ENCODE measurements around the gene SUFU. TPM values are rescaled to one million over a fixed set of nuclear protein-coding genes. Genes with fewer than 3 reads are reported as not detected.
"Not testable (repeated sequence)": the region's sequence is repeated elsewhere in the genome, so short reads cannot be mapped to it uniquely, and the experiment has no call there.

SUFU gene
- total RNA-seq, 1 donor from 2014 or later: 16.9 TPM

DNA sequence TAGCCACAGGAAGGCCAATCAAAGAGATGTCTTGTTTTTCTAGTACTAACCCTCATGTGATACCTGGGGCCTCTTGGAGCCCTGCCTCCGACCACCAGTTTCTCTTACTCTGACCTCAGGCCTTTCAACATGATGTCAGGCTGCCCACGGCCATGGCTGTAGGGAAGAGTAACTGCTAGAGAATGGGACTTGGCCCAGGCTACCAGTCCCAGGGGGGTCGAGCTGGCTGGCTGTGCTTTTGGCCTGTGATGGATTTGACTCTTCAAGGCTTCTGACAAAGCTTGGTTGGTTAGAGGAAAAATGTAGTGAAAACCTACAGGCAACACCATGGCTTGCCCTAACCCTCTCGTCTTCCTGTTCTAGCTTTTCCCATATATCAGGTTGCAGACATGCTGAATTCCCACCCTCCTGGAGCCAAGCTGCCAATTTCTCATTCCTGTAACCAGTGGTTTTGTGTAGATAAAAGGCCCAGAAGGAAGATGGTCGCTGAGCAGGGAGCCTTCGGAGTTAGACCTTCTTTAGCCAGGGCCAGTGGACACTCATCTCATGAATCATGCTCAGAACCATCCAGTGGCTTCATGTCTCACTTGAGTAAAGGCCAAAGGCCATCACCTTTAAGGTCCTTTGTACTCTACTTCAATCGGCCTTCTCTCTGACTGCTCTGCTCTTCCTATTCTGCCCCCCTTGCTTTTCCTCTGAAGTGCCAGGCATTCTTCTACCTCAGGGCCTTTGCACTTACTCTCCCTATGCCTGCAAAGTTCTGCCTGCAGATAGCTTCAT lies 19.7 kb downstream of the SUFU start:
- no peak overlapping the region for H3K4me3 Mint-ChIP-seq (ENCODE audit: unreplicated experiment)
- H3K36me3 Mint-ChIP-seq (ENCODE audit: unreplicated experiment): peaks cover 16% of the 10 kb centered on the region
- no peaks in the 10 kb centered on the region for H3K27me3 Mint-ChIP-seq (ENCODE audit: unreplicated experiment)
- no peak for DNase-seq (ENCODE audit: extremely low spot score, unreplicated experiment)
- H3K9me3 Mint-ChIP-seq (ENCODE audit: unreplicated experiment): no peaks in the 10 kb centered on the region
- H3K27ac Mint-ChIP-seq (ENCODE audit: unreplicated experiment): no peak overlapping the region
- TF ChIP-seq, protein P1, sequence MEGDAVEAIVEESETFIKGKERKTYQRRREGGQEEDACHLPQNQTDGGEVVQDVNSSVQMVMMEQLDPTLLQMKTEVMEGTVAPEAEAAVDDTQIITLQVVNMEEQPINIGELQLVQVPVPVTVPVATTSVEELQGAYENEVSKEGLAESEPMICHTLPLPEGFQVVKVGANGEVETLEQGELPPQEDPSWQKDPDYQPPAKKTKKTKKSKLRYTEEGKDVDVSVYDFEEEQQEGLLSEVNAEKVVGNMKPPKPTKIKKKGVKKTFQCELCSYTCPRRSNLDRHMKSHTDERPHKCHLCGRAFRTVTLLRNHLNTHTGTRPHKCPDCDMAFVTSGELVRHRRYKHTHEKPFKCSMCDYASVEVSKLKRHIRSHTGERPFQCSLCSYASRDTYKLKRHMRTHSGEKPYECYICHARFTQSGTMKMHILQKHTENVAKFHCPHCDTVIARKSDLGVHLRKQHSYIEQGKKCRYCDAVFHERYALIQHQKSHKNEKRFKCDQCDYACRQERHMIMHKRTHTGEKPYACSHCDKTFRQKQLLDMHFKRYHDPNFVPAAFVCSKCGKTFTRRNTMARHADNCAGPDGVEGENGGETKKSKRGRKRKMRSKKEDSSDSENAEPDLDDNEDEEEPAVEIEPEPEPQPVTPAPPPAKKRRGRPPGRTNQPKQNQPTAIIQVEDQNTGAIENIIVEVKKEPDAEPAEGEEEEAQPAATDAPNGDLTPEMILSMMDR (IDR thresholded peaks at IDR 0.05): no peak
- peaks cover 3% of the 10 kb centered on the region for H3K4me1 Mint-ChIP-seq (ENCODE audit: unreplicated experiment)

DNA sequence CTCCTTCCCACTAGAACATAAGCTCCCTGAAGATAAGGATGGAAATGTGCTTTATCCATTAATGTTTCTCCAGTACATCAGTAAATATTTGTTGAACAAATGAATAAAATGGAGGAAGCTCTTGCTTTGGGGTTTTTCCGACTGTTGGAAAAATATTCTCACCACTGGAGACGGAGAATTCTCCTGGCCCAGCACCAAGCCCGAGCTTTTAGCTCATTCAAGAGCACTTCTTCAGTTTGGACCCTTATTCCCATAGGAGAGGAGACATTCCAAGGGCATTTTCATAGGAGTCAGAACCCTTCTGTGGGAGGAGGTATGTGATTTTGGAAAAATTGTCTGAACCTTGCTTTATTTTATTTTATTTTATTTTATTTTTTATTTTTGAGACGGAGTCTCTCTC lies 21.0 kb downstream of the SUFU start:
- DNase-seq (ENCODE audit: extremely low spot score, unreplicated experiment): no peak
- no peaks in the 10 kb centered on the region for H3K9me3 Mint-ChIP-seq (ENCODE audit: unreplicated experiment)
- TF ChIP-seq, protein P1 (IDR thresholded peaks at IDR 0.05): no peak
- H3K27ac Mint-ChIP-seq (ENCODE audit: unreplicated experiment): no peak overlapping the region
- peaks cover 16% of the 10 kb centered on the region for H3K36me3 Mint-ChIP-seq (ENCODE audit: unreplicated experiment)
- no peak overlapping the region for H3K4me3 Mint-ChIP-seq (ENCODE audit: unreplicated experiment)
- H3K4me1 Mint-ChIP-seq (ENCODE audit: unreplicated experiment): peaks cover 3% of the 10 kb centered on the region
- H3K27me3 Mint-ChIP-seq (ENCODE audit: unreplicated experiment): no peaks in the 10 kb centered on the region

DNA sequence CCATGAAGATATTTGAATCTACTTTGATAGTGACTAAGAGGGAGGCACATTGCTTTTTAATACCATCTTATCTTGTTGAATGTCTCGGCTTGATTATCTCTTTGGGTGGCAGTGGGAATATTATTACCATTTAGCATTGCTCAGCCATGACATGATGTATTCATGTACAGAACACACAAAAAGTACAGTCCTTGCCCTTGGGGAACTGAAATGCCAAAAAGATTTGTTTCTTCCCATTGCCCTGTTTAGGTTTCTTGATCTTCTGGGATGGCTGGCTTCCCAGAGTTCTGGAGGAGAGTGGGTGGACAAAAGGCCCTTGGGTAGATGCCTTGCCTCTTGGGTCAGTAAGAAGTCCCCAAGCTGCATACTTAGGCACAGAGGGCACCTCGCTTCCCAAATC lies 23.8 kb downstream of the SUFU start:
- H3K36me3 Mint-ChIP-seq (ENCODE audit: unreplicated experiment): peaks cover 10% of the 10 kb centered on the region
- no peaks in the 10 kb centered on the region for H3K27me3 Mint-ChIP-seq (ENCODE audit: unreplicated experiment)
- no peak overlapping the region for H3K4me3 Mint-ChIP-seq (ENCODE audit: unreplicated experiment)
- no peaks in the 10 kb centered on the region for H3K9me3 Mint-ChIP-seq (ENCODE audit: unreplicated experiment)
- H3K4me1 Mint-ChIP-seq (ENCODE audit: unreplicated experiment): peaks cover 3% of the 10 kb centered on the region
- no peak for DNase-seq (ENCODE audit: extremely low spot score, unreplicated experiment)
- TF ChIP-seq, protein P1 (IDR thresholded peaks at IDR 0.05): no peak
- H3K27ac Mint-ChIP-seq (ENCODE audit: unreplicated experiment): no peak overlapping the region

DNA sequence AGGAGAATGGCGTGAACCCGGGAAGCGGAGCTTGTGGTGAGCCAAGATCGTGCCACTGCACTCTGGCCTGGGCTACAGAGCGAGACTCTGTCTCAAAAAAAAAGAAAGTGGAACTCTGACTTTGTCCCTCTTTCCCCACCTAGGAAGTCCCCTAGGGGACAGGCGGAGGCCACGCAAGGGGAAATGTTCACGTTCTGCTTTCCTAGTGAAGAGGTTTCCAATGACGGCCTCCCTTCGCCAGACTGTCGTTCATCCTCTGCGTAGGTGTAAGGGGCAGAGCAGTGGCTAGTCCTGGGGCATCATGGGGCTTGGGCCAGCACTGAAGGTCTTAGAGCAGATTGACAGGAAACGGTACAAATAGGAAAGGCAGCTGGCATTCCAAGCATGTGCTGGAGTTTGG lies 30.6 kb downstream of the SUFU start:
- TF ChIP-seq, protein P1 (IDR thresholded peaks at IDR 0.05): no peak
- H3K9me3 Mint-ChIP-seq (ENCODE audit: unreplicated experiment): no peaks in the 10 kb centered on the region
- H3K36me3 Mint-ChIP-seq (ENCODE audit: unreplicated experiment): peaks cover 9% of the 10 kb centered on the region
- no peak overlapping the region for H3K4me3 Mint-ChIP-seq (ENCODE audit: unreplicated experiment)
- H3K27me3 Mint-ChIP-seq (ENCODE audit: unreplicated experiment): no peaks in the 10 kb centered on the region
- no peak overlapping the region for H3K27ac Mint-ChIP-seq (ENCODE audit: unreplicated experiment)
- DNase-seq (ENCODE audit: extremely low spot score, unreplicated experiment): no peak
- H3K4me1 Mint-ChIP-seq (ENCODE audit: unreplicated experiment): no peaks in the 10 kb centered on the region

DNA sequence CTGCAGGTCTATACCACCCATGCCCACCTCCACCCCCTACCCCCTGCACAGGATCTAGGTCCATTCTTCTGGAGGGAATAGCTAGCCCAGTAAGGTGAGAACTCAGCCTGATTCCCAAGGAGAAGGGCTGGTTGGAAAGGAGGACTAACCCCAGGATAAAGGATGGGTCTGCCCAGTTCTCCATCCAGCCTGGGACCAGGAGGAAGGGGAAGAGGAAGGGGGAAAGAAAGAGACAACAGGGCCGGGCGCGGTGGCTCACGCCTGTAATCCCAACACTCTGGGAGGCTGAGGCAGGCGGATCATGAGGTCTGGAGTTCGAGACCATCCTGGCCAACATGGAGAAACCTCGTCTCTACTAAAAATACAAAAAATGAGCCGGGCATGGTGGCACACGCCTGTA lies 31.2 kb downstream of the SUFU start:
- DNase-seq (ENCODE audit: extremely low spot score, unreplicated experiment); H3K4me3 Mint-ChIP-seq (ENCODE audit: unreplicated experiment); H3K27me3 Mint-ChIP-seq (ENCODE audit: unreplicated experiment); H3K9me3 Mint-ChIP-seq (ENCODE audit: unreplicated experiment); H3K36me3 Mint-ChIP-seq (ENCODE audit: unreplicated experiment); H3K27ac Mint-ChIP-seq (ENCODE audit: unreplicated experiment); H3K4me1 Mint-ChIP-seq (ENCODE audit: unreplicated experiment): not testable (repeated sequence)
